Activated CD4-positive, alpha-beta T cell treated with anti-CD3 and anti-CD28 coated beads for 36 hours (primary cell): Measurements from ENCODE around the gene RHBDD1. TPM values are rescaled to one million over a fixed set of nuclear protein-coding genes. Genes with fewer than 3 reads are reported as not detected.

Source experiments
- ATAC-seq: fragments of 200-7000 bp; cut with Tn5 transposase; one replicate; pipeline ENCODE4 v1.10.0; 2021; ENCODE audit warnings: mild to moderate bottlenecking, moderate library complexity
- CTCF ChIA-PET: fragments of 350-600 bp; sonication (Branson Sonifier 250); formaldehyde crosslinking; loops from one replicate; lab custom pipeline; 2021; ENCODE audit warnings: antibody characterized with exemption; lab: Charles Lee
- POLR2A ChIA-PET: fragments of 350-600 bp; sonication (Branson Sonifier 250); formaldehyde crosslinking; loops from one replicate; lab custom pipeline; 2021; ENCODE audit warnings: antibody characterized with exemption, inconsistent platforms; lab: Charles Lee
- DNase-seq: peaks from one replicate; pipeline ENCODE4 v3.0.0-alpha.2; 2020
- H3K27ac Mint-ChIP-seq: one replicate; pipeline ENCODE4 v1.8.0; 2021; ENCODE audit warnings: mixed read lengths
- H3K27me3 Mint-ChIP-seq: one replicate; pipeline ENCODE4 v1.8.0; 2021; ENCODE audit warnings: mixed read lengths
- H3K36me3 Mint-ChIP-seq: one replicate; pipeline ENCODE4 v1.8.0; 2021; ENCODE audit warnings: low read depth, mixed read lengths
- H3K4me1 Mint-ChIP-seq: one replicate; pipeline ENCODE4 v1.8.0; 2021; ENCODE audit warnings: mixed read lengths
- H3K4me3 Mint-ChIP-seq: one replicate; pipeline ENCODE4 v1.8.0; 2021; ENCODE audit warnings: mild to moderate bottlenecking, moderate library complexity, mixed read lengths
- H3K9me3 Mint-ChIP-seq: one replicate; pipeline ENCODE4 v1.8.0; 2021; ENCODE audit warnings: low read depth, mixed read lengths
- intact Hi-C, 2 experiments: fragments of 100-400 bp; cut with DNase I in 1 of 2; cut with micrococcal nuclease in 1 of 2; formaldehyde crosslinking; loops; one replicate each; pipeline versions ENCODE4 v1.14.2 to v1.15.1; 2022 to 2024; cut with DNase I, micrococcal nuclease
- total RNA-seq, 2 experiments: library from RNA; stranded (reverse); gene quantifications; one replicate each; pipeline ENCODE4 v1.2.3, GENCODE V29; 2021

Gene RHBDD1
- total RNA-seq, 2 experiments from 2014 or later = 38.1 to 49.0 TPM

DNA sequence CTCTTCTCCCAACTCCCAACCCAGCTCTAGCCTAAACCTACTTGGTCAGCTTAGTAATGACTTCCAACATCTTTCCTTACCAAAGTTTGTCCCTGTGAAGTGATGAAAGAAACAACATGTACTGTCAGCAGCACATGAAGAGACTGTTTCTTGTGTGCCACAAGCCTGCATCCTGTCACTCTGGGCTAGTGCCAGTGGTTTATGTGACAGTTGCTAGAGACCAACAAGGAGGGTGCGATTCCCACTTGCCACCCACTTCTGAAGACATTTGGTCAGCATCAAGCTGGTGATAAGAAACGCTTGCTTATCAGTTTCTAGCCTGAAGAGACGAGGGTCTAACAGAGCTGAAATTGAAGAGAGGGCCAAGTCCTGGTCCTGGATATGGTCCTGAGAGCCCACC lies 195.5 kb downstream of the RHBDD1 start:
- H3K9me3 Mint-ChIP-seq = no peaks in the 10 kb centered on the region
- CTCF ChIA-PET = interaction anchor here (0.6 kb wide), 1 partner anchor 210 kb away, joined by 3 read pairs; no protein-coding TSS in a partner anchor
- intact Hi-C loops = loop anchor here in 1 of 2 experiments (5.0 kb wide), 1 partner anchor 76 kb away; no protein-coding TSS in a partner anchor
- ATAC-seq (no peak), DNase-seq (no peak)
- no peaks in the 10 kb centered on the region for H3K4me1 Mint-ChIP-seq
- no peak overlapping the region for H3K4me3 Mint-ChIP-seq
- no peaks in the 10 kb centered on the region for H3K36me3 Mint-ChIP-seq
- H3K27me3 Mint-ChIP-seq = peaks cover 8% of the 10 kb centered on the region
- POLR2A ChIA-PET = no interaction called here
- no peak overlapping the region for H3K27ac Mint-ChIP-seq

DNA sequence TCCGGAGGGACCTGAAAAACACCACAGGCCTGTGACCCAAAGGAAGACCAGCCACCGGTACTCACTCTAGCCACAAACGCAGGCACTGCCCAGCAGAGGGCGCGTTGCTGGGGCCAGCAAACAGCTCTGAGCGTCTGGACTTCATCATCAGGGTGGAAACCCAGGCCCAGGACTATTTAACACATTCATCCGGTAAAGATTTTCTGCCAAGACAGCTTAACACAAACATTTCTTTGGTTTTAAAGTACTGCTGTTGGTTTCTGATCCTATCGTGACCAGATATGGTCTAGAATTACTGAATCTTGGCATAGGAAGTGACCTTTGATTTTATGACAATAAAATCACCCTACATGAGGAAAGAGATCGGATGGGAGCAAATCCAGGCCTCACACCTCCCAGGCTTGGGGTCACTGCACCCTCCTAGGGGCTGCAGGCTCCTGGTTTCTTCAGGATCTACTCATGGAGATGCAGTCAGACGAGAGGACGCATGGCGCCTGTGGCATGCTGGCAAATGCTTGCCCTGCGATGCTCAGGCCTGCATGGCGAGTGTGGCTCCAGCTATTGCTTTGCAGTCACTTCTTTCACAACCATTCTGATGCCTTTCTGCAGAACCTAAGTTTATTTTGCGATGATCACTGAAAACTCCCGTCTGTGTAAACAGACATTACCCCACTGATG lies 197.8 kb downstream of the RHBDD1 start:
- POLR2A ChIA-PET = interaction anchor here (1.1 kb wide), 1 partner anchor 246 kb away, joined by 3 read pairs; no protein-coding TSS in a partner anchor
- H3K4me3 Mint-ChIP-seq = no peak overlapping the region
- ATAC-seq (peak; percentile 64), DNase-seq (peak; percentile 55)
- no peaks in the 10 kb centered on the region for H3K9me3 Mint-ChIP-seq
- no peak overlapping the region for H3K27ac Mint-ChIP-seq
- H3K36me3 Mint-ChIP-seq = no peaks in the 10 kb centered on the region
- intact Hi-C loops = loop anchor here in 1 of 2 experiments (5.0 kb wide), 1 partner anchor 74 kb away; no protein-coding TSS in a partner anchor
- H3K4me1 Mint-ChIP-seq = no peaks in the 10 kb centered on the region
- CTCF ChIA-PET = interaction anchor here (0.6 to 1.1 kb wide), 5 partner anchors 9 to 926 kb away, joined by 3 to 4 read pairs (median 3); no protein-coding TSS in a partner anchor
- peaks cover 15% of the 10 kb centered on the region for H3K27me3 Mint-ChIP-seq

DNA sequence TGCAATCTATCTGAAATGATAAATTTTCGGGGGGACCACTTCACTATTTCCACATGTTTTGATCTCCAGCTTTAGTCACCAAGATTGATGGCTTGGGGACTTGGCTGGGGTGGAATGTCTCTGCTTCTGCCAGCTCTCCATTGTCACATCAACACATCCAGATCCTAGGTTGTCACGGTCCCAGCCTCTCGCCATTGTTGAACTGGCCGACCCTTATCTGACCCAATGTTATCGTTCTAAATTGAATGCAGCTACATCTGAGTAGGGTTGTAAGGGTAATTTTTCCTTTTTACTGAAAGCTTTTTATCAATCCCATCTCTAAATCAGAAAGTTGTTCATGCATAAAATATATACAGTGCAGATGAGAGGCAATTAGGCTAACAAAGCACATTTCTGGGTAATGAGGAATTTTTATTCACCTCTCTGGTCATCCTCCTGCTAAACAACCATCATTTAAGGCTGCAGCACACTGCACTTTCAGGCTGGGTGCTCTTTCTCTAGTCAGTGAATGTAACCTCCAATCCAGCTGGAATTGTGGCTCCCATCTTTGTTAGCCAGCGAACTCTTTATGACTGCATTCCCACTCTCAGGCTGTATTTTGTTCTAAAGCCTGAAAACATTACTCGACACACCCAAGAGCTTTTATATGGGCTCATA lies 200.0 kb downstream of the RHBDD1 start:
- ATAC-seq (no peak), DNase-seq (no peak)
- no peak overlapping the region for H3K27ac Mint-ChIP-seq
- intact Hi-C loops = no loop called here
- POLR2A ChIA-PET = no interaction called here
- no peaks in the 10 kb centered on the region for H3K36me3 Mint-ChIP-seq
- H3K4me1 Mint-ChIP-seq = no peaks in the 10 kb centered on the region
- H3K9me3 Mint-ChIP-seq = no peaks in the 10 kb centered on the region
- CTCF ChIA-PET = no interaction called here
- peaks cover 22% of the 10 kb centered on the region for H3K27me3 Mint-ChIP-seq
- no peak overlapping the region for H3K4me3 Mint-ChIP-seq

DNA sequence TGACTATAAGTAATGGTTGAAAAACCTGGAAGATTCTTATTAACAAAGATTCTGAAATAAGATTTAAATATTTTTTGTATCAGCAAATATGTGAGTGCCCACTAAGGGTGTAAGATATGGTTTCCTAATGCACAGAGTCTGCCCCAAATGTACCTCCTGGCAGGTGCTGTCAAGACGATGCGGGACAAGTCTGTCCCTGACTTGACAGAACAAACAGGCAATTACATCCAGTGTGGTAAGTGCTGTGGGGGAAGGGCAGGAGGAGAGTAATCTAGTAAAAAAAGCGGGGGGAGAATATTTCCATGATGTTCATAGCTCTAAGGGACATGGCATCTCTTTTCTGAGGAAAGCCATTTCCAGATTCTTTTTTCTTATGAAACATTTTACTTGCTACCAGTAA lies 200.7 kb downstream of the RHBDD1 start:
- Mint-ChIP-seq H3K9me3 (no peaks in the 10 kb centered on the region), H3K27me3 (peaks cover 22% of the 10 kb centered on the region), H3K27ac (no peak overlapping the region), H3K4me1 (no peaks in the 10 kb centered on the region), H3K36me3 (no peaks in the 10 kb centered on the region), H3K4me3 (no peak overlapping the region)
- intact Hi-C loops = no loop called here
- ChIA-PET POLR2A (no interaction called here), CTCF (no interaction called here)
- ATAC-seq (no peak), DNase-seq (no peak)

DNA sequence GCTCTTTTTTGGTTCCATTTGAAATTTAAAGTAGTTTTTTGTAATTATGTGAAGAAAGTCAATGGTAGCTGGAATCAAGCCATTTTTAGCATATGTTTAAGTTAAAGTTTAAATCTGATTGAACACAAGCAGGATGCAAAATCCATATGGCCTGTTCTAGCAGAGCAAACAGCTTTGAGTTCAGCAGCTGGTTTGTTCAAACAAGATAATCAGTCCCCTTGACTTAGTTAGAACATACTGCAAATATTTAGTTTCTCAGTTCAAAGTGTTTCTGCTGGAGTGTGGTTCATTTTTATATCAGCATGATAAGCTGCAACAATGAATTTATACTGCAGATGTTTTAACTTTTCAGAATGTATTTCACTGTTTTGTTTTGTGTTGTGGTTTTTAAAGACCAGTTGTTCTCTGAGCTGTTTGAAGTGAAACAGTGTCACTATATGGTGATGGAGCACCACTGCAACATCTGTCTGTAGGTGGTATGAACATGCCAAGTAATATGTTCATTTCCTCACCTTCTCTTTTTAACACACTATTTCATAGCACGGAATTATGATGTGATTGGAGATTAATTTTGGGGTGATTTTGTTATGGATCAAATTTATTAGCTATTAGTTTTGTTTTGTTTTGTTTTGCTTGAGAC lies 202.8 kb downstream of the RHBDD1 start:
- Mint-ChIP-seq H3K27ac (no peak overlapping the region), H3K27me3 (peaks cover 26% of the 10 kb centered on the region), H3K4me1 (no peaks in the 10 kb centered on the region), H3K4me3 (no peak overlapping the region), H3K36me3 (no peaks in the 10 kb centered on the region), H3K9me3 (no peaks in the 10 kb centered on the region)
- ATAC-seq = no peak
- ChIA-PET CTCF (interaction anchor here (0.5 kb wide), 1 partner anchor 588 kb away, joined by 3 read pairs; no protein-coding TSS in a partner anchor), POLR2A (no interaction called here)
- DNase-seq = no peak
- intact Hi-C loops = no loop called here

DNA sequence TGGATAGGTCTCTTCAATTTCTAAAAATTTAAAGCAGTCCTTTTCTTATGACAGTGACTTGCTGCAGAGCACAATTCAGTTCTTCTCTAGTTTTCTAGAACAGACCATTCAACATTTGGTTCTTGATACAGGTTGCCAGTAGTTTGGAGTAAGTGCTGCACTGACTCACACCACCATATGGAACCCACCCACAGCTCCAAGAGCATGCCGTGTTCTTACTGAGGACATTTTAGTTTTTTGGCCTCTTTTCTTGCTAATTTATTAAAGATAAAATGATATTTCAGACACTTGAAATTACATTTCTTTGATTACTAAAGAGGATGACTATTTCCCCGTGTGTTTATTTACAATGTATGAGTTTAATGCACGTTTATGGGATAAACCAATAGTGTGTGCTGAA lies 208.1 kb downstream of the RHBDD1 start:
- DNase-seq (no peak), ATAC-seq (no peak)
- H3K27ac Mint-ChIP-seq = no peak overlapping the region
- no peaks in the 10 kb centered on the region for H3K36me3 Mint-ChIP-seq
- ChIA-PET CTCF (no interaction called here), POLR2A (no interaction called here)
- no peak overlapping the region for H3K4me3 Mint-ChIP-seq
- no peaks in the 10 kb centered on the region for H3K4me1 Mint-ChIP-seq
- peaks cover 13% of the 10 kb centered on the region for H3K27me3 Mint-ChIP-seq
- intact Hi-C loops = no loop called here
- H3K9me3 Mint-ChIP-seq = no peaks in the 10 kb centered on the region

Other genes starting within 250 kb of the RHBDD1 start
- gene IRS1, start 36.2 kb upstream of the RHBDD1 start, total RNA-seq = 1 to 10 TPM; 2.6 to 3.3 TPM